ENCODE results near the gene UBQLNL.

The UBQLNL gene

DNA sequence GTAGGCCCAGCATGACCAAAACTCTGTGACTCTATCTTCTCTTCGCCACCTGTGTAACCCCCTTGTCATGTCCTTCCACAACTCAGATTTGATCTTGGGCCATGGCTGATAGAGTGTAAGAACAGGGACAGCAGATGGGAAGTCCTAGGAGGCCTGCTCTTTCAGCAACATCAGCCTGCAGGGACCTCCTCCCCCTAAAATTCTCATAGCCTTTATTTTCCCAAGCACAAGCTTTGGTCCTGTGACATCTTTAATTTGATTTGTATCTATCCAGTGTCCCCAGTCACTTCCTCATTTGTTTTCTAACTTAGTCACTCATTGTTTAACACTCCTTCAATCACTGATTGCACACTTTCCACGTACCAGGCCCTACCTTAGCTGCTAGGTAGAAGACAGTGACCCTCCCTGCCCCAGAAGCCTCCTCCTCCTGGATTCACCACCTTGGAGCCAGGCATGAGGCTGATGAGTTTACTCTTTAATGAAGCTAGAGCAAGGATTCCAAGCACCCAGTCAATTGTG is 12.0 kb downstream of the UBQLNL start:
- TF ChIP-seq, protein P1, sequence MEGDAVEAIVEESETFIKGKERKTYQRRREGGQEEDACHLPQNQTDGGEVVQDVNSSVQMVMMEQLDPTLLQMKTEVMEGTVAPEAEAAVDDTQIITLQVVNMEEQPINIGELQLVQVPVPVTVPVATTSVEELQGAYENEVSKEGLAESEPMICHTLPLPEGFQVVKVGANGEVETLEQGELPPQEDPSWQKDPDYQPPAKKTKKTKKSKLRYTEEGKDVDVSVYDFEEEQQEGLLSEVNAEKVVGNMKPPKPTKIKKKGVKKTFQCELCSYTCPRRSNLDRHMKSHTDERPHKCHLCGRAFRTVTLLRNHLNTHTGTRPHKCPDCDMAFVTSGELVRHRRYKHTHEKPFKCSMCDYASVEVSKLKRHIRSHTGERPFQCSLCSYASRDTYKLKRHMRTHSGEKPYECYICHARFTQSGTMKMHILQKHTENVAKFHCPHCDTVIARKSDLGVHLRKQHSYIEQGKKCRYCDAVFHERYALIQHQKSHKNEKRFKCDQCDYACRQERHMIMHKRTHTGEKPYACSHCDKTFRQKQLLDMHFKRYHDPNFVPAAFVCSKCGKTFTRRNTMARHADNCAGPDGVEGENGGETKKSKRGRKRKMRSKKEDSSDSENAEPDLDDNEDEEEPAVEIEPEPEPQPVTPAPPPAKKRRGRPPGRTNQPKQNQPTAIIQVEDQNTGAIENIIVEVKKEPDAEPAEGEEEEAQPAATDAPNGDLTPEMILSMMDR (conservative IDR thresholded peaks at IDR 0.05; ENCODE audit: low read depth): no peak
- H3K27ac ChIP-seq: no peak overlapping the region
- ChIA-PET POLR2A (ENCODE audit: low non-redundant PET) (no interaction called here), CTCF (no interaction called here)
- DNase-seq (ENCODE audit: low spot score): no peak

DNA sequence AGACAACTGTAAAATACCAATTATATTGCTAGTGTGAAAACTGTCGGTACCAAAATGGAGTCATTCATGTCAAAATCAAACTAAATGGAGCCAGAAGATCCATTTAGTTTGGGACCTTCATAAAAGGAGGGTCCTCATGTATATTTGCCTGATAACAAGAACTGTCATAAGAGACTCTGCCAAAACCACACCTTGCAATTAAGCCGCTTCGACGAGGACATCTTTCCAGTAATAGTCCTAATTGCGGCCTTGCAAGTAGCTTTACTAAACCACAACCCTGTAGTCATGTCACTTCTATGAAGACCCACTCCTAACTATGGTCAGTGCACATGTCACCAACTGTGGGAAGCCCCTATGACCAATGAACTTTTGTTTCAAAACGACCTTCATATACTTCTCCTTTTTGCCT is 16.1 kb downstream of the UBQLNL start:
- TF ChIP-seq, protein P1 (conservative IDR thresholded peaks at IDR 0.05; ENCODE audit: low read depth): no peak
- CTCF ChIA-PET: no interaction called here
- H3K27ac ChIP-seq: no peak overlapping the region
- no peak for DNase-seq (ENCODE audit: low spot score)
- POLR2A ChIA-PET (ENCODE audit: low non-redundant PET): no interaction called here

DNA sequence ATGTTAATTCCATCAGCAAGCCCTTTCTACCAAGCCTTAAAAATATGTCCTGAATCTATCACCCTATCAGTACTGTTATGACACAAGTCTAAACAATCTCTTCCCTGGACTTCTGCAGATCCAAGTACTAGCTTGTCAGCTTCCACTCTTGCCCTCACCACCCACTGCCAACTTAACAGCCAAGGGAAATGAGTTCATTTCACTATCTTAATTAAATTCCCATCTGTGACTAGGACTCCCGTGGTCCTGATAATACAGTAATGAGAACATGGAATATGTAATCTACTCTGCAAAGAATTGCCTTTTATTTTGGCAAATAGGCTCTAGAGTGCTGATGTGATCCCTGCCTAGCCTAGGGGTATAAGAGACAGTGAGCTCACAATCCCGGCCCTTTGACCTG is 16.8 kb downstream of the UBQLNL start:
- ChIA-PET CTCF (no interaction called here), POLR2A (ENCODE audit: low non-redundant PET) (no interaction called here)
- TF ChIP-seq, protein P1 (conservative IDR thresholded peaks at IDR 0.05; ENCODE audit: low read depth): no peak
- DNase-seq (ENCODE audit: low spot score): no peak
- no peak overlapping the region for H3K27ac ChIP-seq

DNA sequence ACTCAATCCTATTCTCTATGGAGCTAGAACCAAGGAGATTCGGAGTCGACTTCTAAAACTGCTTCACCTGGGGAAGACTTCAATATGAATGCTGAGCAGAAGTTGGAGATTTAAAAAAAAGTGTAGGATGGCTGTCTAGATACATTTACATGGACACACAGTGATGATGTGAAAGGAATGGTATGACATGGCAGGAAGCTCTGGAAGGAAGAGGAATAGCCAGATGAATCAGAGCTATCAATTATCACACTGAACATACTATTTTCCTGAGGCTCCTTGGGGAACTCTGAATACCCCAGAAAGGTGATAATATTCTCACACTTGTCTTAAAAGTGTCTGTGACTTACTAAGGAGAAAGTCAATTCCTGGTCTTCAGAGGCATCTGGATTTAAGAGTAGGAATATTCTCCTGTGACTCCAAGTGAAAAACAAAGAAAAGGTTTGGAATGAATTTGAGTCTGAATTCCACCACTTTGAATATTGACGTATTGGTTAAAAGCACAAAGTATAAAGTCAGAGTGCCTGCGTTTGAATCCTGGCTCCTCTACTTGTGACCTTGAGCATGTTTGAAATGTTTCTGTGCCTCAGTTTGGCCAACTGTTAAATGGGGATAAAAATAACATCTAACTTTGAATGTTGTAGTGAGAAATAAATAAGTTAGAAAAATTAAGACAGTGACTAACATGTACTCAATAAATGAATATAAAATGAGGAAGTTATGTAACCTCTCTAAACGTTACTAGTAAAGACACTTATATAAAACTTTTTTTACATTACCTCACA is 26.7 kb downstream of the UBQLNL start:
- no peak overlapping the region for H3K27ac ChIP-seq
- POLR2A ChIA-PET (ENCODE audit: low non-redundant PET): no interaction called here
- DNase-seq (ENCODE audit: low spot score): no peak
- TF ChIP-seq, protein P1 (conservative IDR thresholded peaks at IDR 0.05; ENCODE audit: low read depth): no peak
- CTCF ChIA-PET: no interaction called here

DNA sequence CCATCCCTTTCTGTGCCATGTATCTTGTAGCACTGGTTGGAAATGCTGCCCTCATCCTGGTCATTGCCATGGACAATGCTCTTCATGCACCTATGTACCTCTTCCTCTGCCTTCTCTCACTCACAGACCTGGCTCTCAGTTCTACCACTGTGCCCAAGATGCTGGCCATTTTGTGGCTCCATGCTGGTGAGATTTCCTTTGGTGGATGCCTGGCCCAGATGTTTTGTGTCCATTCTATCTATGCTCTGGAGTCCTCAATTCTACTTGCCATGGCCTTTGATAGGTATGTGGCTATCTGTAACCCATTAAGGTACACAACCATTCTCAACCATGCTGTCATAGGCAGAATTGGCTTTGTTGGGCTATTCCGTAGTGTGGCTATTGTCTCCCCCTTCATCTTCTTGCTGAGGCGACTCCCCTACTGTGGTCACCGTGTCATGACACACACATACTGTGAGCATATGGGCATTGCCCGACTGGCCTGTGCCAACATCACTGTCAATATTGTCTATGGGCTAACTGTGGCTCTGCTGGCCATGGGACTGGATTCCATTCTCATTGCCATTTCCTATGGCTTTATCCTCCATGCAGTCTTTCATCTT is 27.6 kb downstream of the UBQLNL start:
- POLR2A ChIA-PET (ENCODE audit: low non-redundant PET): no interaction called here
- CTCF ChIA-PET: no interaction called here
- no peak overlapping the region for H3K27ac ChIP-seq
- DNase-seq (ENCODE audit: low spot score): no peak
- TF ChIP-seq, protein P1 (conservative IDR thresholded peaks at IDR 0.05; ENCODE audit: low read depth): no peak

DNA sequence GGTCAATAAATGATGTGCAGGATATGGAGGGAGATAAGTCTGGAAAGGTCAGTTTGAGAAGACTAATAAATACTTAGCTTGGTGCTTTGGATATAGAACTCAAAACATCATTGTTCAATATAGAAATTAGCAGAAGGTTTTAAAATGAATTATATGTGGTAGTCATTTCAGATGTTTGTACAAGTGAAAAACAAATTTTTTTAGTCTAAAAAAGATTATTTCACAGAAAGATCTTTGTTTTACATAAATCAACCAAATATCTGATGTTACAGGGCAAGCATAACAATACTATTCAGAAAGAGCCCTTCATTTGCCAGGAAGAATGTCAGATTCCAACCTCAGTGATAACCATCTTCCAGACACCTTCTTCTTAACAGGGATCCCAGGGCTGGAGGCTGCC is 28.1 kb downstream of the UBQLNL start, which contains the start of gene OR52D1:
Gene OR52D1 (plus strand): TSS at position 301 of the 400 bp plus-strand sequence. CDS start 22 bp downstream, at position 323.
- TF ChIP-seq, protein P1 (conservative IDR thresholded peaks at IDR 0.05; ENCODE audit: low read depth): no peak
- DNase-seq (ENCODE audit: low spot score): no peak
- POLR2A ChIA-PET (ENCODE audit: low non-redundant PET): no interaction called here
- CTCF ChIA-PET: no interaction called here
- no peak within 1 kb of the TSS for H3K27ac ChIP-seq

All from RWPE1 (cell line).